Gastroesophageal sphincter (tissue), 3 donors: ENCODE measurements around the gene NT5M.

Experiments used
- CTCF ChIP-seq, 4 experiments: fragments of 200-600 bp in 2 of 4; fragments of 450-650 bp in 2 of 4; sonication (generic) in 1 of 4; IDR thresholded peaks; one replicate each; pipeline ENCODE4 v1.5.1; 2017 to 2019; ENCODE audit warnings: antibody characterized with exemption in 4 of 4, mild to moderate bottlenecking in 2 of 4, moderate library complexity in 2 of 4
- EP300 ChIP-seq: sonication (generic); formaldehyde crosslinking; IDR thresholded peaks from one replicate; pipeline ENCODE4 v1.6.1; 2017; ENCODE audit warnings: antibody characterized with exemption, mild to moderate bottlenecking
- POLR2A ChIP-seq, 2 donors: fragments of 450-650 bp; IDR thresholded peaks; one replicate each; pipeline ENCODE4 v1.6.1; 2017; ENCODE audit warnings: antibody characterized with exemption in 2 of 2, mild to moderate bottlenecking in 2 of 2, moderate library complexity in 1 of 2
- POLR2AphosphoS5 ChIP-seq: sonication (generic); formaldehyde crosslinking; IDR thresholded peaks from one replicate; pipeline ENCODE4 v1.6.1; 2017; ENCODE audit warnings: antibody characterized with exemption

- no peak for TF ChIP-seq EP300
- no peak for TF ChIP-seq CTCF (IDR thresholded peaks at IDR 0.05)
- TF ChIP-seq POLR2AphosphoS5 = no peak
- TF ChIP-seq POLR2A (IDR thresholded peaks at IDR 0.05) = no peak
Observed at GRCh38 chr17:17358060-17358751, 55.0 kb downstream of the NT5M start.
